HS-5 (cell line): ENCODE results near the gene TCFL5.
"Not testable (repeated sequence)": the region's sequence is repeated elsewhere in the genome, so short reads cannot be mapped to it uniquely, and the experiment has no call there.

Experiments used
- DNase-seq: peaks from one replicate; pipeline ENCODE4 v3.0.0-alpha.2; 2012; ENCODE audit warnings: low read depth

TCFL5 gene

GRCh38 chr20:62880147-62880934 lies 18.7 kb upstream of the TCFL5 start:
- DNase-seq: no peak

GRCh38 chr20:62879275-62880146 lies 17.9 kb upstream of the TCFL5 start:
- no peak for DNase-seq

- no peak for DNase-seq
Measured at GRCh38 chr20:62878244-62879038, 16.8 kb upstream of the TCFL5 start.

GRCh38 chr20:62876902-62877816 lies 15.5 kb upstream of the TCFL5 start:
- DNase-seq: no peak

- no peak for DNase-seq
Measured at GRCh38 chr20:62876501-62876901, 14.9 kb upstream of the TCFL5 start.

GRCh38 chr20:62875419-62876361 lies 14.1 kb upstream of the TCFL5 start:
- DNase-seq: no peak

- no peak for DNase-seq
Measured at GRCh38 chr20:62874964-62875344, 13.3 kb upstream of the TCFL5 start.

GRCh38 chr20:62873681-62874031 lies 12.0 kb upstream of the TCFL5 start:
- not testable (repeated sequence) for DNase-seq

- no peak for DNase-seq
Measured at GRCh38 chr20:62873280-62873679, 11.7 kb upstream of the TCFL5 start.

- DNase-seq: no peak
Measured at GRCh38 chr20:62872862-62873261, 11.2 kb upstream of the TCFL5 start.

GRCh38 chr20:62872184-62872847 lies 10.7 kb upstream of the TCFL5 start:
- no peak for DNase-seq

GRCh38 chr20:62864207-62864606 lies 2.6 kb upstream of the TCFL5 start:
- no peak for DNase-seq

GRCh38 chr20:62860924-62861691 lies 514 bp downstream of the TCFL5 start:
- DNase-seq: no peak

- DNase-seq: no peak
Measured at GRCh38 chr20:62860391-62860923, 1.2 kb downstream of the TCFL5 start.

- no peak for DNase-seq
Measured at GRCh38 chr20:62859721-62860120, 1.9 kb downstream of the TCFL5 start.

GRCh38 chr20:62858058-62858830 lies 3.4 kb downstream of the TCFL5 start:
- no peak for DNase-seq

GRCh38 chr20:62856931-62857619 lies 4.5 kb downstream of the TCFL5 start:
- no peak for DNase-seq
